Uterus (tissue), 4 donors: ENCODE data around the gene RBL2. TPM values are rescaled to one million over a fixed set of nuclear protein-coding genes. Genes with fewer than 3 reads are reported as not detected.

Experiments
- DNase-seq, 2 donors: peaks; one replicate each; pipeline ENCODE4 v3.0.0-alpha.2; 2019 to 2020
- H3K27ac ChIP-seq, 2 donors: fragments of 200-600 bp; sonication (generic); 1 replicate in 1 of 2; 2 replicates in 1 of 2; pipeline ENCODE4 v1.5.1; 2016 to 2018
- H3K27me3 ChIP-seq, 2 donors: fragments of 200-600 bp; sonication (generic); one replicate each; pipeline ENCODE4 v1.5.1; 2018 to 2019; ENCODE audit warnings: control low read depth in 1 of 2
- H3K36me3 ChIP-seq, 2 donors: fragments of 200-600 bp; sonication (generic); one replicate each; pipeline ENCODE4 v1.5.1; 2019; ENCODE audit warnings: control low read depth in 1 of 2
- H3K4me1 ChIP-seq, 2 donors: fragments of 200-600 bp; sonication (generic); one replicate each; pipeline ENCODE4 v1.5.1; 2018 to 2019; ENCODE audit warnings: control low read depth in 1 of 2
- H3K4me3 ChIP-seq, 2 donors: fragments of 200-600 bp; sonication (generic); 1 replicate in 1 of 2; 2 replicates in 1 of 2; pipeline ENCODE4 v1.5.1; 2018 to 2019; ENCODE audit warnings: mild to moderate bottlenecking in 1 of 2
- H3K9me3 ChIP-seq, 2 donors: fragments of 200-600 bp; sonication (generic); one replicate each; pipeline ENCODE4 v1.5.1; 2019; ENCODE audit warnings: control low read depth in 1 of 2
- POLR2A ChIP-seq, 2 donors: fragments of 450-650 bp; IDR thresholded peaks; one replicate each; pipeline ENCODE4 v1.6.1; 2016; ENCODE audit warnings: antibody characterized with exemption in 2 of 2, mild to moderate bottlenecking in 1 of 2, moderate library complexity in 1 of 2
- intact Hi-C: fragments of 100-400 bp; cut with DNase I; formaldehyde crosslinking; loops from one replicate; pipeline ENCODE4 v1.15.1; 2023; ENCODE audit warnings: low total_unique reads
- total RNA-seq, 4 donors: library from RNA; depleted of rRNA in 3 of 4; stranded (reverse); fragments of >200 nt in 3 of 4; gene quantifications; one replicate each; pipeline versions ENCODE4 v1.1.0 to v1.2.4, GENCODE V29; 2014 to 2023
- TF ChIP-seq, protein P1 (sequence below), 4 experiments: fragments of 200-600 bp in 2 of 4; fragments of 450-650 bp in 2 of 4; sonication (generic) in 2 of 4; IDR thresholded peaks; one replicate each; pipeline ENCODE4 v1.5.1; 2016 to 2019; ENCODE audit warnings: antibody characterized with exemption in 4 of 4, mild to moderate bottlenecking in 2 of 4, moderate library complexity in 1 of 4
- donor health status: DM: yes; HTN: yes; CAD: no.

Gene RBL2
- total RNA-seq, 4 donors from 2014 or later, result 91.2 to 162 (median 118) TPM

DNA sequence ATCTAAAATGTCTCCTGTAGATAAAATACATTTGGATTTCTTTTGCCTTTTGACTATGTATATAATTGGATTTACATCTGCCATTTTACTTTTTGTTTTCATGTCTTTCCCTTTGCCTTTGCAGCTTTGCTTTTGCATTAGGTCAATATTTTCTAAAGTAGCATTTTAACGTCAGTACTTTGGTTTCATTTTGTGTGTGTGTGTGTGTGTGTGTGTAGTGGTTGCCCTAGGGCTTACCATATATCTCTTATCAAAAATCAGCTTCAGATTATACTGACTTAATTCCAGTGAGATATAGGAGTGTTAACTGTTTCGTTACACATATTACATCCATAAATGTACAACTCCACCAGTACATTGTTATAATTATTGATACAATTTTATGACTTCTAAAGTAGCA is 42.6 kb downstream of the RBL2 start:
- DNase-seq, result no peak
- Histone ChIP-seq H3K9me3 (no peaks in the 10 kb centered on the region), H3K27ac (no peak overlapping the region), H3K4me1 (no peaks in the 10 kb centered on the region), H3K36me3 (no peaks in the 10 kb centered on the region), H3K27me3 (no peaks in the 10 kb centered on the region), H3K4me3 (no peak overlapping the region)
- intact Hi-C loops, result no loop called here
- TF ChIP-seq POLR2A (IDR thresholded peaks at IDR 0.05), result no peak

DNA sequence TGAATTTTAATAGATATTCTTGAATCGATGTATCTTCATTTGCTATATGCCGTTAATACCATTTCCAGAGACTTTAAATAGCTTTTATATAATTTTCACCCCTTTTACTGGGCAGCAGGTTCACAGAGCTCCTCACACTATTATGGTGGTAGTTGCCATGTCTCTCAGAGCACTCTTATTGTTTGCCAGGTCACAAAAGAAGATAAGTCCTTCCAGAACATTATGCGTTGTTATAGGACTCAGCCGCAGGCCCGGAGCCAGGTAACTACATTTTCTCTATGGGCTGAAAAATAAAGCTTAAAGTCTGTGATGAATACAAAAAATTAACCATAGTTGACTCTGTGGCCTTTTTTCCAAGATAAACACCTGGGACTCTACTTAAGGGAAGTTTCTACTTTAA is 44.7 kb downstream of the RBL2 start:
- no peak for DNase-seq
- intact Hi-C loops, result no loop called here
- Histone ChIP-seq H3K27ac (no peak overlapping the region), H3K36me3 (no peaks in the 10 kb centered on the region), H3K4me1 (no peaks in the 10 kb centered on the region), H3K4me3 (no peak overlapping the region), H3K27me3 (no peaks in the 10 kb centered on the region), H3K9me3 (no peaks in the 10 kb centered on the region)
- no peak for TF ChIP-seq POLR2A (IDR thresholded peaks at IDR 0.05)
- TF ChIP-seq, protein P1, sequence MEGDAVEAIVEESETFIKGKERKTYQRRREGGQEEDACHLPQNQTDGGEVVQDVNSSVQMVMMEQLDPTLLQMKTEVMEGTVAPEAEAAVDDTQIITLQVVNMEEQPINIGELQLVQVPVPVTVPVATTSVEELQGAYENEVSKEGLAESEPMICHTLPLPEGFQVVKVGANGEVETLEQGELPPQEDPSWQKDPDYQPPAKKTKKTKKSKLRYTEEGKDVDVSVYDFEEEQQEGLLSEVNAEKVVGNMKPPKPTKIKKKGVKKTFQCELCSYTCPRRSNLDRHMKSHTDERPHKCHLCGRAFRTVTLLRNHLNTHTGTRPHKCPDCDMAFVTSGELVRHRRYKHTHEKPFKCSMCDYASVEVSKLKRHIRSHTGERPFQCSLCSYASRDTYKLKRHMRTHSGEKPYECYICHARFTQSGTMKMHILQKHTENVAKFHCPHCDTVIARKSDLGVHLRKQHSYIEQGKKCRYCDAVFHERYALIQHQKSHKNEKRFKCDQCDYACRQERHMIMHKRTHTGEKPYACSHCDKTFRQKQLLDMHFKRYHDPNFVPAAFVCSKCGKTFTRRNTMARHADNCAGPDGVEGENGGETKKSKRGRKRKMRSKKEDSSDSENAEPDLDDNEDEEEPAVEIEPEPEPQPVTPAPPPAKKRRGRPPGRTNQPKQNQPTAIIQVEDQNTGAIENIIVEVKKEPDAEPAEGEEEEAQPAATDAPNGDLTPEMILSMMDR (IDR thresholded peaks at IDR 0.05), result no peak

DNA sequence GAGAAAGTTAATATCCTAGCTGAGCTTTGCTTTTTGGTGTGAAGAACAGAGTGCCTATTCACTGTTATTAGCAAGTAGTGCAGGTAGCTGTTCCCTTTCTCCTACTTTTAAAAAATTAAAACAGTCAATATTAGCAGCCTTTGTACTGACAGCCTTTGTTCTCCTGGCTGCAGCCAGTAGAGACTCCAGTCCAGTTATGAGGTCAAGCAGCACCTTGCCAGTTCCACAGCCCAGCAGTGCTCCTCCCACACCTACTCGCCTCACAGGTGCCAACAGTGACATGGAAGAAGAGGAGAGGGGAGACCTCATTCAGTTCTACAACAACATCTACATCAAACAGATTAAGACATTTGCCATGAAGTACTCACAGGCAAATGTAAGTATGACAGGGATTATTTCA is 46.1 kb downstream of the RBL2 start:
- H3K36me3 ChIP-seq, result no peaks in the 10 kb centered on the region

DNA sequence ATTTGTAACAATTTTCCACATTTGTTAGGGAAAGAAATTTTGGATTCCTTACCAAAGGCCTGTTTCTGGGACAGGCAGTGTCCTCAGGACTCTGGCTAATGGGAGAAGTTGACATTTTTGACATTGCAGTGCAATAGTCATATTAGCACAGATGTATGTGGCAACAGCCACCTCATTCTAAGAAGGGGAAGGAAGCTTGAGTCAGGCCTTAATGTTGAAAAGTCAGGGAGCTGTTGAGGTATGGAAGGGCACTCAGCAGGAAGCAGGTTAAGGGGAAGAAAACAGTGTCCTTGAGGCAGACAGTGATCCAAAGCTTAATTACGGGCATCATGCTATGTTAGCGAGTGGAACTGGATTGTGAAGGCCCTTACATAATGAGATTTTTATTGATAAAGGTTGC is 47.9 kb downstream of the RBL2 start:
- Histone ChIP-seq H3K27ac (no peak overlapping the region), H3K4me1 (no peaks in the 10 kb centered on the region), H3K4me3 (no peak overlapping the region), H3K27me3 (no peaks in the 10 kb centered on the region), H3K9me3 (no peaks in the 10 kb centered on the region), H3K36me3 (no peaks in the 10 kb centered on the region)
- intact Hi-C loops, result no loop called here
- no peak for DNase-seq
- TF ChIP-seq POLR2A (IDR thresholded peaks at IDR 0.05), result no peak
- TF ChIP-seq, protein P1 (IDR thresholded peaks at IDR 0.05), result no peak

More for the DNA sequence above, 46.1 kb downstream of the RBL2 start:
- no peak for TF ChIP-seq POLR2A (IDR thresholded peaks at IDR 0.05)
- TF ChIP-seq, protein P1 (IDR thresholded peaks at IDR 0.05), result no peak
- DNase-seq, result no peak
- intact Hi-C loops, result no loop called here
- H3K4me3 ChIP-seq, result no peak overlapping the region
- H3K27me3 ChIP-seq, result no peaks in the 10 kb centered on the region
- no peaks in the 10 kb centered on the region for H3K4me1 ChIP-seq
- H3K27ac ChIP-seq, result no peak overlapping the region
- H3K9me3 ChIP-seq, result no peaks in the 10 kb centered on the region

DNA sequence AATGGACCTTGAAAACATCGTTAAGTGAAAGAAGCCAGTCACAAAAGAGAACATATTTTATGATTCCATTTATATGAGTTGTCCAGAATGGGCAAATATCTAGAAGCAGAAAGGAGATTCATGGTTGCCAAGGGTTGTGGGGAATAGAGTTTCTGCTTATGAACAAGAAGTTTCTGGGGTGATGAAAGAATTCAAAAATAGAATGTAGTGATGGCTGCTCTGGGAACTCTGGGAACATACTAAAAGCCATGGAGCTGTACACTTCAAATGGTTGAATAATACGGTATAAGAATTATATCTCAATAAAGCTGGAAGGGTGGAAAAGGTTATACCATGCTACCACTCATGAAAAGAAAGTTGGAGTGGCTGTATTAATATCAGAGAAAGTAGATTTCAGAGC is 50.3 kb downstream of the RBL2 start:
- TF ChIP-seq, protein P1 (IDR thresholded peaks at IDR 0.05), result no peak
- no peak for TF ChIP-seq POLR2A (IDR thresholded peaks at IDR 0.05)
- intact Hi-C loops, result no loop called here
- H3K4me1 ChIP-seq, result no peaks in the 10 kb centered on the region
- no peaks in the 10 kb centered on the region for H3K9me3 ChIP-seq
- H3K4me3 ChIP-seq, result no peak overlapping the region
- no peaks in the 10 kb centered on the region for H3K36me3 ChIP-seq
- H3K27ac ChIP-seq, result no peak overlapping the region
- H3K27me3 ChIP-seq, result no peaks in the 10 kb centered on the region
- DNase-seq, result no peak

DNA sequence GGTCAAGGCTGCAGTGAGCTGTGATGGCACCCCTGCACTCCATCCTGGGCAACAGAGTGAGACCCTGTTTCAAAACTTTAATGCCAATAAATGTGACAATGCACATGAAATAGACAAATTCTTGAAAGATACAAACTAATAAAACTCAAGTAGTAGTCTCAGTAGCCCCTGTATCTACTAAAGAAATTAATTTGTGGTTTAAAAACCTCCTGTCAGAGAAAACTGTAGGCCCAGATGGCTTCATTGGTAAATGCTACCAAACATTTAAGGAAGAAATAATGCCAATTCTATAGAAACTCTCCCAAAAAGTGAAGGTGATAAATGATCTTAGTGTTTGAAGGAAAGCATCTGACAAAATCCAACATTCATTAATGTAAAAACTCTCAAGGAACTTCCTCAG is 52.0 kb downstream of the RBL2 start:
- no peak for DNase-seq
- Histone ChIP-seq H3K9me3 (no peaks in the 10 kb centered on the region), H3K4me3 (no peak overlapping the region), H3K27ac (no peak overlapping the region), H3K27me3 (no peaks in the 10 kb centered on the region), H3K4me1 (no peaks in the 10 kb centered on the region), H3K36me3 (no peaks in the 10 kb centered on the region)
- TF ChIP-seq POLR2A (IDR thresholded peaks at IDR 0.05), result no peak
- TF ChIP-seq, protein P1 (IDR thresholded peaks at IDR 0.05), result no peak
- intact Hi-C loops, result no loop called here
